Measurements from ENCODE around the gene TCF4.
A peak's percentile ranks its signal among the peaks of the same experiment; 100 is the strongest.

TCF4 gene

GRCh38 chr18:55534547-55534946 lies 53.4 kb downstream of the TCF4 start:
- Histone ChIP-seq H3K79me2 (ENCODE audit: low read length) (no peaks in the 10 kb centered on the region), H3F3A (ENCODE audit: insufficient read depth, low read length) (peaks cover 9% of the 10 kb centered on the region), H3K4me3 (ENCODE audit: low read length) (peak overlapping the region; percentile 32), H3K36me3 (replicated peaks; ENCODE audit: insufficient read depth, low read length) (no peaks in the 10 kb centered on the region), H2AFZ (ENCODE audit: low read length) (peak overlapping the region; percentile 46), H3K27me3 (replicated peaks; ENCODE audit: insufficient read depth, low read length) (no peaks in the 10 kb centered on the region), H3K9ac (ENCODE audit: low read length) (peak overlapping the region; percentile 28; the same call in 1 of the 2 replicates), H3K4me2 (ENCODE audit: low read depth, low read length) (peak overlapping the region; percentile 57), H3K4me1 (ENCODE audit: low read length) (peaks cover 16% of the 10 kb centered on the region), H3K27ac (ENCODE audit: low read length) (peak overlapping the region; percentile 64; the same call in 1 of the 2 replicates), H4K20me1 (ENCODE audit: insufficient read depth, low read length) (no peaks in the 10 kb centered on the region), H3K9me2 (replicated peaks; ENCODE audit: insufficient read depth, low read length) (no peaks in the 10 kb centered on the region), H3K9me3 (replicated peaks; ENCODE audit: insufficient read depth, low read length) (no peaks in the 10 kb centered on the region)
- peak; percentile 80 for DNase-seq
- TF ChIP-seq EZH2phosphoT487 (IDR thresholded peaks at IDR 0.05; ENCODE audit: low read length) = no peak
- TF ChIP-seq EZH2 (optimal IDR thresholded peaks at IDR 0.05; ENCODE audit: low read depth, low read length) = no peak
- TF ChIP-seq CTCF (IDR thresholded peaks at IDR 0.05; ENCODE audit: low read length) = no peak

- TF ChIP-seq EZH2phosphoT487 (IDR thresholded peaks at IDR 0.05; ENCODE audit: low read length) (no peak), CTCF (IDR thresholded peaks at IDR 0.05; ENCODE audit: low read length) (no peak), EZH2 (optimal IDR thresholded peaks at IDR 0.05; ENCODE audit: low read depth, low read length) (no peak)
- no peak overlapping the region for H3K9ac ChIP-seq (ENCODE audit: low read length)
- DNase-seq = no peak
- no peak overlapping the region for H3K4me3 ChIP-seq (ENCODE audit: low read length)
- H3K9me2 ChIP-seq (replicated peaks; ENCODE audit: insufficient read depth, low read length) = no peaks in the 10 kb centered on the region
- H3K27ac ChIP-seq (ENCODE audit: low read length) = no peak overlapping the region
- H3F3A ChIP-seq (ENCODE audit: insufficient read depth, low read length) = peaks cover 9% of the 10 kb centered on the region
- no peaks in the 10 kb centered on the region for H3K79me2 ChIP-seq (ENCODE audit: low read length)
- H3K36me3 ChIP-seq (replicated peaks; ENCODE audit: insufficient read depth, low read length) = no peaks in the 10 kb centered on the region
- H4K20me1 ChIP-seq (ENCODE audit: insufficient read depth, low read length) = no peaks in the 10 kb centered on the region
- no peak overlapping the region for H3K4me2 ChIP-seq (ENCODE audit: low read depth, low read length)
- H3K27me3 ChIP-seq (replicated peaks; ENCODE audit: insufficient read depth, low read length) = no peaks in the 10 kb centered on the region
- peaks cover 15% of the 10 kb centered on the region for H3K4me1 ChIP-seq (ENCODE audit: low read length)
- H2AFZ ChIP-seq (ENCODE audit: low read length) = no peak overlapping the region
- no peaks in the 10 kb centered on the region for H3K9me3 ChIP-seq (replicated peaks; ENCODE audit: insufficient read depth, low read length)
These were observed 57.8 kb downstream of the TCF4 start for GRCh38 chr18:55530166-55530565.

GRCh38 chr18:55529581-55529980 lies 58.4 kb downstream of the TCF4 start:
- no peak for TF ChIP-seq EZH2phosphoT487 (IDR thresholded peaks at IDR 0.05; ENCODE audit: low read length)
- TF ChIP-seq EZH2 (optimal IDR thresholded peaks at IDR 0.05; ENCODE audit: low read depth, low read length) = no peak
- no peak for TF ChIP-seq CTCF (IDR thresholded peaks at IDR 0.05; ENCODE audit: low read length)
- no peaks in the 10 kb centered on the region for H3K36me3 ChIP-seq (replicated peaks; ENCODE audit: insufficient read depth, low read length)
- no peaks in the 10 kb centered on the region for H3K9me3 ChIP-seq (replicated peaks; ENCODE audit: insufficient read depth, low read length)
- no peaks in the 10 kb centered on the region for H3K79me2 ChIP-seq (ENCODE audit: low read length)
- H4K20me1 ChIP-seq (ENCODE audit: insufficient read depth, low read length) = no peaks in the 10 kb centered on the region
- no peak overlapping the region for H2AFZ ChIP-seq (ENCODE audit: low read length)
- no peak overlapping the region for H3K9ac ChIP-seq (ENCODE audit: low read length)
- H3K4me1 ChIP-seq (ENCODE audit: low read length) = peaks cover 9% of the 10 kb centered on the region
- H3K27ac ChIP-seq (ENCODE audit: low read length) = no peak overlapping the region
- DNase-seq = no peak
- H3K4me2 ChIP-seq (ENCODE audit: low read depth, low read length) = no peak overlapping the region
- H3K27me3 ChIP-seq (replicated peaks; ENCODE audit: insufficient read depth, low read length) = no peaks in the 10 kb centered on the region
- H3K9me2 ChIP-seq (replicated peaks; ENCODE audit: insufficient read depth, low read length) = no peaks in the 10 kb centered on the region
- no peak overlapping the region for H3K4me3 ChIP-seq (ENCODE audit: low read length)
- H3F3A ChIP-seq (ENCODE audit: insufficient read depth, low read length) = peaks cover 7% of the 10 kb centered on the region
